HFF-Myc (cell line): ENCODE results near the gene TMEM89.
A peak's percentile ranks its signal among the peaks of the same experiment; 100 is the strongest.

Experiments
- DNase-seq: peaks from one replicate; pipeline ENCODE4 v3.0.0-alpha.2; 2011; ENCODE audit warnings: low read depth; ENCODE audit errors: extremely low read depth
- H3K4me3 ChIP-seq: replicated peaks from 2 replicates; pipeline ENCODE4 v1.5.1; 2011; ENCODE audit warnings: low read depth, mild to moderate bottlenecking, control low read depth, low read length
- TF ChIP-seq, protein P1 (sequence below): IDR thresholded peaks from 2 replicates; pipeline ENCODE4 v1.5.1; 2012; ENCODE audit warnings: mild to moderate bottlenecking, low read depth, low read length, control low read depth; ENCODE audit errors: missing control alignments

TMEM89 gene

GRCh38 chr3:48642605-48643004, 21.0 kb upstream of the TMEM89 start:
- no peak overlapping the region for H3K4me3 ChIP-seq
- TF ChIP-seq, protein P1, sequence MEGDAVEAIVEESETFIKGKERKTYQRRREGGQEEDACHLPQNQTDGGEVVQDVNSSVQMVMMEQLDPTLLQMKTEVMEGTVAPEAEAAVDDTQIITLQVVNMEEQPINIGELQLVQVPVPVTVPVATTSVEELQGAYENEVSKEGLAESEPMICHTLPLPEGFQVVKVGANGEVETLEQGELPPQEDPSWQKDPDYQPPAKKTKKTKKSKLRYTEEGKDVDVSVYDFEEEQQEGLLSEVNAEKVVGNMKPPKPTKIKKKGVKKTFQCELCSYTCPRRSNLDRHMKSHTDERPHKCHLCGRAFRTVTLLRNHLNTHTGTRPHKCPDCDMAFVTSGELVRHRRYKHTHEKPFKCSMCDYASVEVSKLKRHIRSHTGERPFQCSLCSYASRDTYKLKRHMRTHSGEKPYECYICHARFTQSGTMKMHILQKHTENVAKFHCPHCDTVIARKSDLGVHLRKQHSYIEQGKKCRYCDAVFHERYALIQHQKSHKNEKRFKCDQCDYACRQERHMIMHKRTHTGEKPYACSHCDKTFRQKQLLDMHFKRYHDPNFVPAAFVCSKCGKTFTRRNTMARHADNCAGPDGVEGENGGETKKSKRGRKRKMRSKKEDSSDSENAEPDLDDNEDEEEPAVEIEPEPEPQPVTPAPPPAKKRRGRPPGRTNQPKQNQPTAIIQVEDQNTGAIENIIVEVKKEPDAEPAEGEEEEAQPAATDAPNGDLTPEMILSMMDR = no peak
- no peak for DNase-seq

GRCh38 chr3:48641396-48641795, 19.8 kb upstream of the TMEM89 start:
- TF ChIP-seq, protein P1 = no peak
- no peak for DNase-seq
- H3K4me3 ChIP-seq = no peak overlapping the region

DNA sequence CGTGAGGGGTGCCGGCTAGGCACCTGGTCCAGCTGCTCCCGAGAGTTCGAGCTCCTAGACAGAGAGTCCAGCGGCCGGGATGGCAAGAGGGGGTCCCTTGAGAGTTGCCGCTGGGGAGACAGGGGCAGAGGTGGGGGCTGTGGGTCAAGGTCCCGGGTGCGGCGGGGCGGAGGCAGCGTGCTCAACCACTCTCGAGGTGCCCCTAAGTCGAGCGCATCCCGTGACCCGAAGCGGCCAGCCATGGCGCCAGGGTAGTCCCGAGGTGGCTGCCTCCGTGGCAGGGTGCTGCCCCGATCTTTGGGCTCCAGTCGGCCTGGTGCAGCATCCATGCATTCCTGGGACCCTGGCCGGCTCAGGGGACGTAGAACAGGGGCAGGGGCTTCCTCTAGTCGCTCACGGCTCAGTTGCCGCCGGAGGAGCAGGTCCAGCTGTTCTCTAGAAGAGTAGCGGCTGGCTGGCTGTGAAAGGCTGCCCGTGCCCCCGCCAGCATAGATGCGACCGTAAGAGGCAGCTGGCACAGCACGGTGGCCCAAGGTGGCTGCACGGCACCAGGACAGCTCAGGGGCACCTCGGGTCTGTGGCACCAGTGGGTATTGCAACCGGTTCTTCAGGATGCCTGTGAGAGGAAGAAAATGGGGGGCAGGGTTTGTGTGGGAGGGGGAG, 18.5 kb upstream of the TMEM89 start:
- TF ChIP-seq, protein P1 = no peak
- no peak overlapping the region for H3K4me3 ChIP-seq
- no peak for DNase-seq

DNA sequence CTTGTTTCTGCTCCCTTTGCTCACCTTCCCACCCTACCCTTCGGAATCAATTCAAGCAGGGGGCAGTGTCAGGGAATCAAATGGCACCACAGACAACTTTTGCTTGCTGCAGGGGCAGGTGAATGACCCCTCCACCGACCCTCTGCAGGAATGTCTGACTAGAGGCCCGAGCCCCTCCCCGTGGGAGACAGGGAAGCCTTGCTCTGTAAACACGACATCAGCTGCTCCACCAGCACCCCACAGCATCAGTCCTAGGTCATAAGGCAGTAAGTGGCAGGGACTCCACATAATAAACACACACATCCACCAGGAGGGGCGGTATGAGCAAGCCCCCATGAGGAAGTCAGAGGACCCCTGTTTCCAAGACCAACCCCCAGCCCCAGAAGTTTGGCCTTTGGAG, 15.7 kb upstream of the TMEM89 start:
- DNase-seq = no peak
- no peak overlapping the region for H3K4me3 ChIP-seq
- TF ChIP-seq, protein P1 = no peak

GRCh38 chr3:48636149-48636655, 14.6 kb upstream of the TMEM89 start:
- peak; percentile 12 for DNase-seq
- peak overlapping the region; percentile 91 for H3K4me3 ChIP-seq
- TF ChIP-seq, protein P1 = no peak

DNA sequence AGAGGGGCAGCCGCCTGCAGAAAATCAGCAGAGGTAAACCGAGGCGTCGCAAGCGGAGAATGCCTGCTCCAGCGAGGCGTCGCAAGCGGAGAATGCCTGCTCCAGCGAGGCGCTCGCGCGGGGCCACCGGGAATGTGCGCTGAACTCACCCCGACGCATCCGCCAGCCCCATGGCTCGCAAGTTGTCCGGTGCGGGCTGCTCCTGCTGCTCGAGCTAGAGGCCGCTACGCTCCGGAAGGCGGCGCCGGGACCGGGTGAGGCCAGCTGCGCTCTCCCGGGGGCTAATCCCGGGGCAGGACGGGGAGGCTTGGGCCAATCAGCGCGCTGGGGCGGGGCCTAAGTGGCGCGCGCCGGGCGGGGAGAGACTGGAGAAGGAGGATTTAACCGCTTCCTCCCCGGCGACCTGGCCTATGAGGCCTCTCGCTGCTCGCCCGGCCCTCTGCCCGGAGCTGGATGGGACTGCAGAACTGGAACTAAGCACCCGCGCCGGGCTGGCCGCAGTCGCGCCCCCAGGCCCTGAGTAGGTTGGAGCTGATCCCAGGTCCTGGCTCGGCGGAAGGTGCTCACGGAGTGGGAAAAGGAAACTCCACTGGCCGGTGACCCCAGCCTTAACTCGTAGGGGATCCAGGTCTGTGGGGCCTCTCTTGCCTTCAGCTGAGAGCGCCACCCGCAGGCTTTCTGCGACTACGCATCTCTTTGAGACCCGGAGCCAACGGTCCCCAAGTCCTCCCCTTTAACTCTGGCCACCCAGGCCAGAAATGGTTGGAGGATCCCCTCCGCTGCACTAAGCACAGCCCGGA, 13.9 kb upstream of the TMEM89 start, which contains the start of gene SLC26A6:
SLC26A6 (minus strand) TSS at position 240 of the 800 bp plus-strand sequence; CDS start at position 172, 68 bp downstream.
- TF ChIP-seq, protein P1 = peak; percentile 63
- DNase-seq = peak; percentile 72
- peak within 1 kb of the TSS; percentile 91 for H3K4me3 ChIP-seq
